GM08714 (cell line): ENCODE measurements around the gene FAF2.

Experiments
- H3K4me3 ChIP-seq: fragments of 200-500 bp; sonication (Bioruptor generic); 2 replicates; pipeline ENCODE4 v1.5.1; 2014; ENCODE audit warnings: mild to moderate bottlenecking, low read length, inconsistent platforms
- ZNF274 ChIP-seq: IDR thresholded peaks from 2 replicates; pipeline ENCODE4 v1.6.1; 2012; ENCODE audit warnings: mild to moderate bottlenecking, low read depth, low read length

Gene FAF2

DNA sequence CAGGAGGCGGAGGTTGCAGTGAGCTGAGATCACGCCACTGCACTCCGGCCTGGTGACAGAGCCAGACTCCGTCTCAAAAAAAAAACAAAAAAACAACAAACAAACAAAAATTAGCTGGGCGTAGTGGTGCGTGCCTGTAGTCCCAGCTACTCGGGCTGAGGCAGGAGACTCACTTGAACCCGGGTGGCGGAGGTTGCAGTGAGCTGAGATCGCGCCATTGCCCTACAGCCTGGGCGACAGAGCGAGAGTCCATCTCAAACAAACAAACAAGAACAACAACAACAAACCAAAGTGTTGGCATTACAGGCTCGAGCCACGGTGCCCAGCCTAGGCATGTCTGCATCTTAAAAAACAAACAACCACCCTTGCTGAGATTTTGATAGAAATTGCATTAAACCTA lies 76.8 kb downstream of the FAF2 start:
- TF ChIP-seq ZNF274, result no peak
- H3K4me3 ChIP-seq, result no peak overlapping the region

DNA sequence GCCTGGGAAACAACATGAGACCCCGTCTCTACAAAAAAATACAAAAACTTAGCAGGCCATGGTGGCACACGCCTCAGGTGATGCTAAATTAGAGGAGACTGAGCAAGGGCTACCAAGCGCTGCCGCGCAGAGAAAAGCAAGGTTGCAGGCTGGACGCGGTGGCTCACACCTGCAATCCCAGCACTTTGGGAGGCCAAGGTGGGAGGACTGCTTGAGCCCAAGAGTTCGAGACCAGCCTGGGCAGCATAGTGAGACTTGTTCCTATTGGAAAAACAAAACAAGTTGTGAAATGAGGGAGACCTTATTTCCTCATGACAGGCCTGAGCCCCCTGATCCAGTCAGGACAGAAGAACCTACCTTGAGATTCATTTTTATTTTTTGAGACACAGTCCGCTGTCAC lies 77.5 kb downstream of the FAF2 start:
- no peak for TF ChIP-seq ZNF274
- no peak overlapping the region for H3K4me3 ChIP-seq

DNA sequence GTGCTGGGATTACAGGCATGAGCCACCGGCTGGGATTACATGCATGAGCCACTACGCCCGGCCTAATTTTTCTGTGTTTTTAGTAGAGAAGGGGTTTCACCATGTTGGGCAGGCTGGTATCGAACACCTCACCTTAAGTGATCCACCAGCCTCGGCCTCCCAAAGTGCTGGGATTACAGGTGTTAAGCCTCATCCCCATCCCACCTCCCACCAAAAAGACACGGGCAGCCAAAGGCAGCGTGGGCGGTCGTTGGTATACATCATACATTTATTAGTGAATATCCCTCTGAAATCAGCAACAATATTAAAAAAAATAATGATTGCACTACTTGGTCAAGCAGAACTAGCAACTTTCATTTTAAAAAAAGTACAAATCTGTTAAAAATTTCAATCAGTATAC lies 78.3 kb downstream of the FAF2 start:
- H3K4me3 ChIP-seq, result no peak overlapping the region
- TF ChIP-seq ZNF274, result no peak

DNA sequence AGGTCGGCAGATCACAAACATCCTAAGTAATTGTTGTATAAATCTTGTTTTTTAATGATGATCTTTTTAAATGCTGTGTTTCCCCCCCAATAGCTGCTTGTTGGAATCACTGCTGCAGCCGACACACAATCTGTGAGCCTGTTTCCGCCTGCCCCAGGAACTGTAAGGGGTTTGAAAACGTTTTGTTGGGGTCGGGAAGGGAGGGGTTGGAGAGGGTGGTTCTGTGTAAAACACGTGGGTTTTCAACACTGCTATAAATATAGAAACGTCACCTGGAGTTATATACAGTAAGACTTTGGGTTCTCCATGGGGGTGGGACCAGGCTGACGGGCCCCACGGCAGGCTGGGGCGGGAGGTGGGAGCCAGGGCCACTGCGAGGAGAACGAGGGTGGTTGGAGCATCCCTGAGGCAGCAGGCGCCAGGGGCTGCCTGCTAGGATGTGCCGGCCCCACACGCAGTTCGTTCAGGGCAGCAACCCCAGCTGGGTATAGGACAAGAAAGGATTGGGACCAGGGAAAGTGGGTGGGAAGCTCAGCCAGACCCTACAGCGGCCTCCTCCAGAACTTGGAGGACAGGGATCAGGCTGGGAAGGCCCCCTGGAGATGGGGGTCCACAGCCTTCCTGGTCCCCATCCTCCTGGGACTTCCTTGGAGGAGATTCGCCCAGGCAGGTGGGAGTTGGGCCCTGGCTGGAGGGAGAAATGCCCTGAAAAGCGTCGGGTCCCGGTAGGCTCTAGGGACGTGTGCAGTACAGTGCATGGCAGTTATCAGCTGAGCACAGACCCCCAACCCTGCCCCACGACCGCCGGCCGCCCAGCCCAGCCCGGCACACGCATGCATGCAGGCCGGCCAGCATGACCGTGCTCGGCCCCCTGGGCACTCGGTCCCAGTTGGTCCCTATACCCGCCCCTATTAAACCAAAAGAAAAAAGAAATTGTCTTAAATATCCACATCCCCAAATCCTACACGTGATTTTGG lies 79.3 kb downstream of the FAF2 start:
- TF ChIP-seq ZNF274, result no peak
- no peak overlapping the region for H3K4me3 ChIP-seq

DNA sequence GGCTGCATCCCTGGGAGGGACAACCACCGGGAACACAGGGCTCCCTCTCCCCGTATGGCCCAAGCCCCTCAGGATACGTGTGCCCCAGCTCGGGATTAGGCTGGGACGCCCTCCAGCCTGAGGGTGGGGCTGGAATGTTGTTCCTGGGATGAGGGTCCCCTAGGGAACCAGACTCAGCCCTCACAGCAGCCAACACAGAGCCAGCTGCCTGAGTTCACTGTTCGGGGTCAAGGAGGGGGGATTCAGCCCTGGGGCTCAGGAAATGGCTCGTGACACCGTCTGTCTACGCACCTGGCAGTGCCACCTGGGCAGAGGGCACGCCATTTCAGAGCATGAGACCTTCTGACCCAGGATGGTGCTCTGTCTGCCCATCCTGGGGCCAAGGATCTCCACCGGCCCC lies 80.1 kb downstream of the FAF2 start:
- no peak for TF ChIP-seq ZNF274
- H3K4me3 ChIP-seq, result no peak overlapping the region

DNA sequence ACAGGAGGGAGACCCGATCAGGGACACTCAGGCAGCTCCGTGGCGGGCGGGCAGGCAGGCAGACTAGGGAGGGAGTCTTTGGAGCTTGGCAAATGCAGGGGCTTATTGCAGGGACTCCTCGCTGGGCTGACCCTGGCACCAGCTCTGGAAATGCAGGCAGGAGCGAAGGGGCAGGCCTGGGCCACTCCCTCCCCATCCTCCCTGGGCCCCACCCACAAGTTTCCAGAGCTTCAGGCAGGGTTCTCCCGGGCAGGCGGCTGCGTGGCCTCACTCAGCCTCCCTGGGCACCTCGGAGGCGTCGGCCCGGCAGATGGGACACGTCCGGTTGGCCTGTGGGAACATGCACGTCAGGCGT lies 80.6 kb downstream of the FAF2 start:
- no peak overlapping the region for H3K4me3 ChIP-seq
- TF ChIP-seq ZNF274, result no peak

DNA sequence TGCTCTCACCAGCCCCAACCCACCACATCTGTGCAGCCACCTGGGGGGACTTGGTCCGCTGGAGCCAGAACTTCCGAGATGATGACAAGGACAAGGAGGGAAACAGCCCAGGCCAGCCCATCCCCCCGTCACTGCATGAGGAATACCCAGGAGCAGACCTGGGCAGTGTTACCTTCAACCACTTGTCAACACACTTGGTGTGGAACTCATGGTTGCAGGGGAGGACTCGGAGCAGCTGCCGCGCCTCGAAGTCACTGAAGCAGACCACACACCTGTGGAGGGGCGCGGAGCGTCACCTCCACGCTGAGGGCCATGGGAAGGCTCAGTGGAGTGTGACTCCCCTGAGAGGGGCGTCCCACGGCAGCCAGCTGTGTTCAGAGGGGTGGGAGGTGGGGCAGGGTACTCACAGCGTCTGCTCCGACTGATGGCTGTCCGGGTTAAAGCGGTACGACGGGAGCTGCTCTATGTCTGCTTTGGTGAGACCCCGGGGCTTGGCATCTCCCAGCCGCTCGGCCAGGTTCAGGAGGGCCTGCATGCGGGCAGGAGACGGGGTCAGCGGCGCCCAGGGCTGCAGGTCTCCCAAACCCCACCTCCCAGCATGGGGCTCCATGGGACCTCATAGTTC lies 81.0 kb downstream of the FAF2 start:
- no peak for TF ChIP-seq ZNF274
- no peak overlapping the region; the same call in 1 of the 2 replicates for H3K4me3 ChIP-seq

DNA sequence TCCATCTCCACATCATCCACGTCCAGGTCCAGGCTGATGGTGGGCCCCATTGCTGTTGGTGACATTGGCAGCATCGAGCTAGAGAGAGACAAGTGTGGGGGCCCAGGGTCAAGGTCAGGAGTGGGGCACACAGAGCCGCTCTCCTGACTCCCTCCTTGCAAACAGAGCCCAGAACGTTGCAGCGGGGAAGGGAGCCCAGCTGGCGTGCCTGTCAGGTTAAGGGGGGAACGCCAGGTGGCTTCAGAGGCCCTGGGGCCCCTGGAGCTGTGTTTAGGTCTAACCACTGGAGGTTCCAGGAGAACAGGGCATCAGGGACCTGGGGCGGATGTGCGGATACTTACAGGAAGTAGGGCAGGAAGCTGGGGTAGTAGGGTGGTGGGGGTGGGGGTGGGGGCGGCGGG lies 81.6 kb downstream of the FAF2 start:
- no peak for TF ChIP-seq ZNF274
- no peak overlapping the region; the same call in 1 of the 2 replicates for H3K4me3 ChIP-seq

DNA sequence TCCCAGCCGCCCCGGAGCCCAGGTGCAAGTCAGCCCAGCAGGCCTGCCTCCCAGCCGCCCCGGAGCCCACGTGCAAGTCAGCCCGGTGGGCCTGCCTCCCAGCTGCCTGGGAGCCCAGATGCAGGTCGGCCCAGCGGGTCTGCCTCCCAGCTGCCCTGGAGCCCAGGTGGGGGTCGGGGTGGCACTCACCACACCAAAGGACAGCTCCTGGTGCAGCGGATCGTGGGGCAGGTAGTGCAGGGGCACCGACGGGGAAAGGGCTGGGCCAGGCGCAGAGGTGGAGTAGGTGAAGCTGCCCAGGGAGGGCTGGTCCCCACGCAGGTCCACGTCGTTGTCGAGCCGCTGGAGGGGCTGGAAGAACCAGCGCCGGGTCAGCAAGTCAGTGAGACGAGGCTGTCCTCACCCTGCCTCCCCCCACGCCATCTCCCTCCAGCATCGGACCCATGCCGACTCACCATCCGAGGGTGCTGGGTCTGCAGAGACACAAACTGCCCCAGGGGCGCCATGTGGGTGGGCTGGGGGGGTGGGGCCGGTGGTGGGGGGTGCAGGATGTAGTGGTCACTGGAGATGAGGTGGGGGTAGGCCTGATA lies 82.3 kb downstream of the FAF2 start:
- TF ChIP-seq ZNF274, result no peak
- no peak overlapping the region; the same call in 1 of the 2 replicates for H3K4me3 ChIP-seq

DNA sequence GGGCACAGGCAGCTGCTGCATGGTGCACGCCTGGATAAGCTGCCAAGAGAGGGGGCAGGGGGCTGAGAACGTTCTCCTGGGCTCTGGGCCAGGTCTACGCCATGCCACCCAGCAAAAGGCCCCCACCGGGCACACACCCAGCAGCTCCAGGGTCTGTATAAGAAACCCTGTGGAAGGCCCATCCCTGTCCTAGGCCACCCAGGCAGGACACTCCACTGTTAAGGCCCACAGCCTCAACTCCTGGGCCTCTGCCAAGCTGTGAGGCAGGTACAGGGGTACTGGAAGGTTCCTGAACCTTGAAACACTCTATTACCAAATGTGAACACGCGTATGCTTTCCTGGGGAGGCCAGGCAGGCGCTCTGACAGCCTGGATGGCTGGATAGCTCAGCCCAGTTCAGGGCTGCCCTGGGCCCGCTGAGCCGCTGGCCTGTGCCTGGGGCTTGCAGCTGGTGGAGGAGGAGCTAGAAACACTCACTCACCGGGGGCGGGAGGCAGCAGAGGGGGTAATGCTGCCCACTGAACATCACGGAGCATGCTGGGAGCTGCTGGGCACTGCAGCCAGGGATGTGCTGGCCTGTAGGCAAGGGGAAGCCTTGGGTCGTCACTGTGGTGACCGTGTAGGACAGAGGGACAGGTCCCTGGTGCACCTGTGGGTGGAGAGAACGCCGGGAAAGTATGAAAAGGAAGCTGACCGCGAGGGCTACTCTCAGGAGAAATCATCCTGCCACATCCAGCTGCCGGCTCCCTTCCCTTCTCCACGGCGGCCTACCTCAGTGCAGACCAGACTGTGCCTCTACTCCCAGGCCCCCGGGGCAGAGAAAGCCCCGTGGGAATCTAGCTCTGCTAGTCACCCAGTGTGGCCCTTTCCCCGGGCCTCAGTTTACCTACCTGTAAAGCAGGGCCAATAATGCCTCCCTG lies 83.1 kb downstream of the FAF2 start:
- H3K4me3 ChIP-seq, result no peak overlapping the region; the same call in 1 of the 2 replicates
- no peak for TF ChIP-seq ZNF274

DNA sequence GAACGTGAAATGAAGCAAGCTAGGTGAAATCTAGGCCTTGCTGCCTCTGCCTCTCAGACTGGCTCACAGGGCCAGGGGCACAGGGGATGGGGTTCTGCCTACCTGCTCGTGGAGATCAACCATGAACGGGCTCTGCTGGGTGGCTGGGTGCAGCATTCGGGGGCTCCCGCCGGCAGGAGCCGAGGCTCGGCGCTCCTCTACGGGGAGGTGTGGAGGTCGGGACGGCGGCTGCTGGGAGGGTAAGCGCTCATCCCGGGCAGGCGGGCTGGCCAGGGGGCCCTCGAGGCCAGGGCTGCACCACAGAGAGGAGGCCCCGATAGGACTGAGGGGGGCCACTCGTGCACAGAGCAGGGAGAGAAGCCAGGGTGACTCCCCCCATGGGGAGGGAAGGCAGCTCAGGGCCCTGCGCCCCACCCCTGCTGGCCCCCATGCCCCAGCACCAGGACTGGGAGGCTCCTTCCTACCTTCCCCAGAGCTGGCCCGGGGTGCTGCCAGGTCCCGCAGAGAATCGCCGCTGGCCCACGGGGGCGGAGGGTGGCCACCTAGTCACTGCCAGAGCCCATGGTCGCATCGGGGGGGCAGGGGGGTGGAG lies 83.8 kb downstream of the FAF2 start:
- no peak overlapping the region for H3K4me3 ChIP-seq
- TF ChIP-seq ZNF274, result no peak

DNA sequence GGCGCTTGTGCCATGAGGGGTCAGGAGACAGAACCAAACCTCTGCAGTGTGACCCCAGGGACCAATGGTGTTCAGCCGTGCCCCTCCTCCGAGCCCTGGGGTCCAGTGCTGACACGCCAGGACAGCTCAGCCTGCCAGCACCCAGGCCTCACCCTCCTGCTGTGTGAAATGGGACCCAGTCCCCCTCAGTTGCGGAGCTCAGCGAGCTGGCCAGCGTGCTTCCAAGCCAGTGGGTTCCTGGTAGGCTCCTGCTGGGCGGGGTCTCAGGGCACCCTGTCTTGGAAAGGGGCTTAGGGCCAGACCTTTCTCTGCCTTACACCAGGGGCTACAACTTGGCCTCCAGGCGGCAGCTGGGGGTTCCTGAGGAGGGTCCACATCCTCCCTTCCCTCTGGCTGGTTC lies 84.6 kb downstream of the FAF2 start:
- H3K4me3 ChIP-seq, result no peak overlapping the region; the same call in 1 of the 2 replicates
- TF ChIP-seq ZNF274, result no peak

DNA sequence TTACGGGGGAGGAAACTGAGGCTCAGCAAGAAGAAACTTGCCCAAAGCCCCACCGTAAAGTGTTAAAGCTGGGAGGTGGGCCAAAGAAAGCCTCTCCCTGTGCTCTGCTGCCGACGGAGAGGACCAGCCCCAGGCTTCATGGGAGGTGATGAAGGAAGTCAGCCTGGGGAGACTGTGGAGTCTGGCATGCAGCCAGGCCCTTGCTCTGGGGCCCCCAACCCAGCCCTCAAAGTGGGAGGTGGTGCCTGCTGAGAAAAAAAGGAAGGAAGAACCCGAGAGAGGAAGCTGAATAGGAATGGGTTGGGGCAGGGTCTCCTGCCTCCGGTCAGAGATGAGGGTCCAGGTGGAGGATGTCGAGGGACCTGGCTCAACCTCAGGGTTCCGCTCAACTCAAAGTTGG lies 85.2 kb downstream of the FAF2 start:
- TF ChIP-seq ZNF274, result no peak
- peak overlapping the region; percentile 78; the same call in 1 of the 2 replicates for H3K4me3 ChIP-seq
